Right lobe of liver (tissue), 6 donors: ENCODE measurements around the gene UNC79. TPM values are rescaled to one million over a fixed set of nuclear protein-coding genes. Genes with fewer than 3 reads are reported as not detected.

ENCODE experiments used
- ATAC-seq, 4 donors: fragments of 200-7000 bp; cut with Tn5 transposase; one replicate each; pipeline ENCODE4 v1.9.1; 2020; ENCODE audit warnings: mild to moderate bottlenecking in 4 of 4, moderate library complexity in 4 of 4
- DNase-seq, 3 donors: peaks; one replicate each; pipeline ENCODE4 v3.0.0-alpha.2; 2020
- H3K27ac ChIP-seq, 3 donors: fragments of 200-600 bp; one replicate each; pipeline ENCODE4 v1.8.0; 2022
- H3K27me3 ChIP-seq, 2 donors: fragments of 200-600 bp; one replicate each; pipeline ENCODE4 v1.8.0; 2022
- H3K36me3 ChIP-seq, 4 donors: fragments of 200-600 bp; sonication (generic) in 1 of 4; one replicate each; pipeline versions ENCODE4 v1.5.1 to v1.8.0; 2017 to 2022; ENCODE audit warnings: control low read depth in 1 of 4
- H3K4me1 ChIP-seq, 4 donors: fragments of 200-600 bp; sonication (generic) in 1 of 4; one replicate each; pipeline versions ENCODE4 v1.5.1 to v1.8.0; 2017 to 2022; ENCODE audit warnings: control low read depth in 1 of 4
- H3K4me3 ChIP-seq, 3 donors: fragments of 200-600 bp; one replicate each; pipeline ENCODE4 v1.8.0; 2022
- H3K9me3 ChIP-seq, 4 donors: fragments of 200-600 bp; sonication (generic) in 1 of 4; one replicate each; pipeline versions ENCODE4 v1.5.1 to v1.8.0; 2017 to 2022; ENCODE audit warnings: control low read depth in 1 of 4
- POLR2A ChIP-seq: fragments of 450-650 bp; IDR thresholded peaks from one replicate; pipeline ENCODE4 v1.6.1; 2017; ENCODE audit warnings: antibody characterized with exemption, mild to moderate bottlenecking
- WGBS: methylation state at CpG from one replicate; pipeline ENCODE4 v1.1.6; 2018; ENCODE audit warnings: low coverage, low lambda C conversion rate; ENCODE audit not compliant: insufficient coverage; ENCODE audit errors: missing lambda C conversion rate; 5-methylcytosine and 5-hydroxymethylcytosine counted together
- intact Hi-C, 2 donors: fragments of 100-400 bp; cut with DNase I; formaldehyde crosslinking; loops; one replicate each; pipeline versions ENCODE4 v1.11.2 to v1.14.1; 2022
- total RNA-seq, 6 experiments: library from RNA; depleted of rRNA in 2 of 6; stranded (reverse); fragments of >200 nt in 2 of 6; fragmentation: NEBNext Ultra II Directional in 3 of 6; extraction: Animal tissue kit (Norgen Biotek cat#: 25700) in 3 of 6; gene quantifications; one replicate each; pipeline versions ENCODE4 v1.1.0 to v1.2.4, GENCODE V29; 2016 to 2023
- TF ChIP-seq, protein P1 (sequence below), 4 donors: fragments of 200-600 bp in 3 of 4; fragments of 450-650 bp in 1 of 4; IDR thresholded peaks; one replicate each; pipeline versions ENCODE4 v1.5.1 to v1.8.0; 2016 to 2022; ENCODE audit warnings: antibody characterized with exemption in 4 of 4, mild to moderate bottlenecking in 2 of 4
- donor health status: DM: no; HTN: yes; CAD: no.
- donor health status: DM: no; HTN: no; CAD: no.
- donor health status: DM: no; HTN: no; CAD: no.
- donor health status: DM: no; HTN: yes; CAD: no.
- donor health status: DM: no; HTN: yes; CAD: no.

UNC79 gene
- total RNA-seq, 6 experiments from 2014 or later, result 0.04 to 0.10 (median 0.07) TPM; not detected in 2

DNA sequence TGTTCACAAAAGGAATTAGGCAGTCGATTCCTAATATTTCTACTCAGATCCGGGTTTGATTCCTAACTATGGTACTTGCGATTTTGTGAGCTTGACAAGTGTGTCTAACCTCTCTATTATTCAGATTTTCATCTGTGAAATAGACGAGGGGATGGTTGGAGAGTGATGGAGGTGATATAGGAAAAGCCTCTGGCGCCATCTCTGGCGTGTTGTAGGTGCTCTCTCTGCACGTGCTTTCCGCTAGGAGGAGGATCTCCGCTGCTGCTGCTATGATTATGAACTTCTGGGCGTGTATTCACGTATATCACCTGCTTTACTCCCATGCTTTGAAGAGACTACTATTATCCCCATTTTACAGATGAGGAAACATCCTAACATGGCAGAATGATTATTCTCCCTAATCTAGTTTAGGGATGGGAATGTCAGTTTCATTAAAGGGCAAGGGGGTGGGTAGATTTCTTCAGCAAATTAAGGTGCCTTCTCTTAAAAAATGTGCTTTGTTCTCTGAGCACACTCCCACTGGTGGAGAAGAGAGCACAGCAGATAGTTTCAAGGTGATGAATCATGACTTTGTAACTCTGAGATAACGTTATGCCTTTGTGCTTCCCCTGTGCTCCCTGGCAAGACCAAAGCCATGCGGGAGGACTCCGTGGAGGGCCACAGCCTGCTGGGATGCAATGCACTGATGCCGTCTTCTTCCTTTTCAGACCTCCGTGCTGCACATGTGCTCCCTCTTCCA is 260.5 kb downstream of the UNC79 start:
- H3K4me1 ChIP-seq, result no peaks in the 10 kb centered on the region
- WGBS, result 67% methylated on average over 16 of the region's 16 CpGs
- no peak overlapping the region for H3K4me3 ChIP-seq
- DNase-seq, result no peak
- H3K27me3 ChIP-seq, result no peaks in the 10 kb centered on the region
- TF ChIP-seq POLR2A, result no peak
- TF ChIP-seq, protein P1, sequence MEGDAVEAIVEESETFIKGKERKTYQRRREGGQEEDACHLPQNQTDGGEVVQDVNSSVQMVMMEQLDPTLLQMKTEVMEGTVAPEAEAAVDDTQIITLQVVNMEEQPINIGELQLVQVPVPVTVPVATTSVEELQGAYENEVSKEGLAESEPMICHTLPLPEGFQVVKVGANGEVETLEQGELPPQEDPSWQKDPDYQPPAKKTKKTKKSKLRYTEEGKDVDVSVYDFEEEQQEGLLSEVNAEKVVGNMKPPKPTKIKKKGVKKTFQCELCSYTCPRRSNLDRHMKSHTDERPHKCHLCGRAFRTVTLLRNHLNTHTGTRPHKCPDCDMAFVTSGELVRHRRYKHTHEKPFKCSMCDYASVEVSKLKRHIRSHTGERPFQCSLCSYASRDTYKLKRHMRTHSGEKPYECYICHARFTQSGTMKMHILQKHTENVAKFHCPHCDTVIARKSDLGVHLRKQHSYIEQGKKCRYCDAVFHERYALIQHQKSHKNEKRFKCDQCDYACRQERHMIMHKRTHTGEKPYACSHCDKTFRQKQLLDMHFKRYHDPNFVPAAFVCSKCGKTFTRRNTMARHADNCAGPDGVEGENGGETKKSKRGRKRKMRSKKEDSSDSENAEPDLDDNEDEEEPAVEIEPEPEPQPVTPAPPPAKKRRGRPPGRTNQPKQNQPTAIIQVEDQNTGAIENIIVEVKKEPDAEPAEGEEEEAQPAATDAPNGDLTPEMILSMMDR (IDR thresholded peaks at IDR 0.05), result no peak
- no peak for ATAC-seq
- no peaks in the 10 kb centered on the region for H3K9me3 ChIP-seq
- H3K27ac ChIP-seq, result no peak overlapping the region
- no peaks in the 10 kb centered on the region for H3K36me3 ChIP-seq
- intact Hi-C loops, result no loop called here

DNA sequence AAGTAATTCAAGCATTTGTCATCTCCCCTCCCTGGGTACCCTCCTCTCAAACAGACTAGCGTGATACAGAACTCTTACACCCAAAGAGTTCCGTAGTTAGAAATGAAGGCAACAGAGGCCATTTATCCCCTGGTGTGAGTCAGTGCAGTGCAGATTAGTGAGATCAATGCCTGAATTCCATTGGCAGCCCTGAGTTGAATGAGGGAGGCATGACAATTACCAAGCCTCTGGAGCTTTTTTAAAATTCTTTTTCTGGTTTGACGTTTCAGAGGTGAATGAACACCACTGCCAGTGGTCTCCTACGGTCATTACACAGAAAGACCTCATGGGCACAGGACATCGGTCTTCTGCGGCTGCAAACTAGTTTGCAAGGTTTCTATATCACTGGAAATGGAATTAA is 263.2 kb downstream of the UNC79 start:
- no peaks in the 10 kb centered on the region for H3K27me3 ChIP-seq
- no peak overlapping the region for H3K4me3 ChIP-seq
- intact Hi-C loops, result no loop called here
- no peak for ATAC-seq
- no peaks in the 10 kb centered on the region for H3K36me3 ChIP-seq
- no peaks in the 10 kb centered on the region for H3K9me3 ChIP-seq
- no peak for DNase-seq
- WGBS, result 47% methylated on average over 5 of the region's 6 CpGs
- no peaks in the 10 kb centered on the region for H3K4me1 ChIP-seq
- TF ChIP-seq, protein P1 (IDR thresholded peaks at IDR 0.05), result no peak
- TF ChIP-seq POLR2A, result no peak
- H3K27ac ChIP-seq, result no peak overlapping the region

- Histone ChIP-seq H3K4me3 (no peak overlapping the region), H3K27ac (no peak overlapping the region), H3K36me3 (no peaks in the 10 kb centered on the region), H3K27me3 (no peaks in the 10 kb centered on the region), H3K4me1 (no peaks in the 10 kb centered on the region), H3K9me3 (no peaks in the 10 kb centered on the region)
- ATAC-seq, result no peak
- intact Hi-C loops, result no loop called here
- TF ChIP-seq, protein P1 (IDR thresholded peaks at IDR 0.05), result no peak
- no peak for TF ChIP-seq POLR2A
- no peak for DNase-seq
Observed at GRCh38 chr14:93700928-93701327, 270.2 kb downstream of the UNC79 start.

GRCh38 chr14:93701562-93701961 is 270.8 kb downstream of the UNC79 start:
- WGBS, result 73% methylated on average over 2 of the region's 2 CpGs
- ATAC-seq, result no peak
- TF ChIP-seq, protein P1 (IDR thresholded peaks at IDR 0.05), result no peak
- no peak for TF ChIP-seq POLR2A

More at GRCh38 chr14:93701562-93701961, 270.8 kb downstream of the UNC79 start:
- intact Hi-C loops, result no loop called here
- Histone ChIP-seq H3K9me3 (no peaks in the 10 kb centered on the region), H3K27ac (no peak overlapping the region), H3K4me3 (no peak overlapping the region), H3K4me1 (no peaks in the 10 kb centered on the region), H3K36me3 (no peaks in the 10 kb centered on the region), H3K27me3 (no peaks in the 10 kb centered on the region)
- DNase-seq, result no peak
